ENCODE data around the gene SCNN1G.
"Not testable (repeated sequence)": the region's sequence is repeated elsewhere in the genome, so short reads cannot be mapped to it uniquely, and the experiment has no call there.

SCNN1G gene

DNA sequence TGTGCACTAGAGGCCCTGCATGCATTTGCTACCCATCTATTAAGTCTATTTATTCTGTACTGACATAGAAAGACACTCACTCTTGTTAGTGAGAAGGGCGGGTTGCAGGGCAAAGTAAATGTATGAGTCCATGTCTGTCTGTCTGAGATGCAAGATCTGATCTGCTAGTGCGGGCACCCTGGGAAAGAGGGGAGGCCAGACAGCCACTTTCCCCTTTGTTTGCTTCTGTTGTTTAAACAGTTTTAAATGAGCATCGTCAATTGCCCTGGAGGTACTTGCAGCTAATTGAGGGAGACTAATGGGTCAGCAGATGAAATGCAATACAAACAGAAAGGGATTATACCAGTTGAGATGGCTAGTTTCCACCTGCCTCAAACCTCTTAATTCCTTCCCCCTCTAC, 24.9 kb downstream of the SCNN1G start:
- no peak for DNase-seq

DNA sequence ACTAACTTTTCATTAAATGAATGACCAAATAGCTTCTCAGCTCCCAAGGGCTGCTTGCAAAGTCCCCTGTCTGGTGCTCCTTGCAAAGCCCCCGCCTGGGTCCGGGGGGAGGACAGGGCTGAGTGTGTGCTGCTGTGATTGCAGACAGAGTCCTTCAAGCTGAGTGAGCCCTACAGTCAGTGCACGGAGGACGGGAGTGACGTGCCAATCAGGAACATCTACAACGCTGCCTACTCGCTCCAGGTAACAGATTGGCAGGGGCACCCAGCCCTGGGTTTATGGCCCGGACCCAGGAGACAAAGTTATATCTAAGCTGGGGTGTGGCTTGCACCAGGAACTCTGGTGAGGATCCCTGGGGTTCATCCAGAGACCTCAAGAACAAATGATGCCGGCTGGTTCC, 27.1 kb downstream of the SCNN1G start:
- no peak for DNase-seq

DNA sequence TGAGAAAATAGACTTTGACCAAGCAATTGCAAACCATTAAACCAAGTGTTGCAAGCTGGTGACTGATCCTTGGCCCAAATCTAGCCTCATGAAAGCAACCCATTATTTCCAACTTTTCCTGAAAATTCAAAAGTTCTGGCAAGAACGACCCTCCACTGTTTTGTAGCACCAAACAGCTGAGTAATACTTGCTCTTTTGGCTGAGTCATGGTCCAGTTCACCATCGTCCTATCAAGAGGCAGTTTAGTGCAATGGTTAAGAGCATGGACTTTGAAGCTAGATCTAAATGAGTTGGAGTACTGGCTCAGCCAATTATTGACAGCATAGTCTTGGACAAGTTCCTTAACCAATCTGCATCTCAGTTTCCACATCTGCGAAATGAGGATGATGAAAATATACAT, 31.3 kb downstream of the SCNN1G start:
- DNase-seq, result no peak

DNA sequence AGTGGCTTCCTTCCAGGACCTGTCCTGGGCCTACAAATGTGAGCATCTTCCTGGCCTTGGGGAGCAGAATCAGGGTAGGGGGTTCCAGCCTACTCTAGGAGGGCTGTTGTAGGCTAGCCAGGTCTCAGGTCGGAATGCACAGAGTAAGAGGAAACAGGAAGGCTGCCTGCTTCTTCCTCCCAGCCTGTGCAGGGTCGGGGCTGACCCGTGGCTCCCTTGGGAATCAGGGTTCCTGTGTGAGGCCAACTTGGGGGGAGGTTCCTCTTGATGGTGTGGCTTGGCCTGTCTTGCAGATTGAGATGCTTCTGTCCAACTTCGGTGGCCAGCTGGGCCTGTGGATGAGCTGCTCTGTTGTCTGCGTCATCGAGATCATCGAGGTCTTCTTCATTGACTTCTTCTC, 32.3 kb downstream of the SCNN1G start:
- DNase-seq, result no peak

DNA sequence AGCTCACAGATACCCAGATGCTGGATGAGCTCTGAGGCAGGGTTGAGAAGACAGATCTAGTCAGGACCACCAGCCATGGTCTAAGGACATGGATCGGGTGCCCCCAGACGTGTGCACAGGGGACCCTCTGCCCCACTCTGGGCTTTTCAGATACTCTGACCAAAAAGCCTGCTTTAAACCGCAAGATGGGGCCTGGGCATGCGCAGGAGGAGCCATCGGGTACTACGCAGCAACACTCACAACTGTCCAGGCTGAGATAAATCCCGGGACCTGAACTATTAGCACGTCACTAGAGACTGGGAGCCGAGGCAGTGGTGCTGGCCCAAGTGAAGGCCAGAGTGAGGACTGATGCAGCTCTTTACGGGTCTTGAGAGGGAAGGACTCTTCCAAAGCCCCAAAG, 32.9 kb downstream of the SCNN1G start:
- DNase-seq, result no peak

DNA sequence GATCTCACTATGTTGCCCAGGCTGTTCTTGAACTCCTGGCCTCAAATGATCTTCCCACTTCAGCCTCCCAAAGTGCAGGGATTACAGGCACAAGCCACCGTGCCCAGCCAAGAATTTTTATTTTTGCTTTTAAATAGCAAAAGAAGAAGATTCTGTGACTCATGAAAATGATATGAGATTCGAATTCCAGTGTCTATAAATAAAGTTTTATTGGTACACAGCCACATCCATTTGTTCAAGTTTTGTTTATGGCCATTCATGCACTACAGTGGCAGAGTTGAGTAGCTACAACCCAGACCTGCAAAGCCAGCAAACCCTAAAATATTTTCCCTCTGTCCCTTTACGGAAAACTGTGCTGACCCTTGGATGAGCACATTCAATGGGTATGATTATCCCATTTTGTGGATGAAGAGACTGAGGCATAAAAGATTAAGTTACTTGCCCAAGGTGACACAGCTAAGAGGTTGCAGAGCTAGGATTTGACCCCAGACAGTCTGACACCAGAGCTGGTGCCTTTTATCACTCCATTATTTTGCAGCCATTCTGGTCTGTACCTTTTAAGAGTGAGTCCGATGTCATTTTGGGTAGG, 34.2 kb downstream of the SCNN1G start:
- no peak for DNase-seq

DNA sequence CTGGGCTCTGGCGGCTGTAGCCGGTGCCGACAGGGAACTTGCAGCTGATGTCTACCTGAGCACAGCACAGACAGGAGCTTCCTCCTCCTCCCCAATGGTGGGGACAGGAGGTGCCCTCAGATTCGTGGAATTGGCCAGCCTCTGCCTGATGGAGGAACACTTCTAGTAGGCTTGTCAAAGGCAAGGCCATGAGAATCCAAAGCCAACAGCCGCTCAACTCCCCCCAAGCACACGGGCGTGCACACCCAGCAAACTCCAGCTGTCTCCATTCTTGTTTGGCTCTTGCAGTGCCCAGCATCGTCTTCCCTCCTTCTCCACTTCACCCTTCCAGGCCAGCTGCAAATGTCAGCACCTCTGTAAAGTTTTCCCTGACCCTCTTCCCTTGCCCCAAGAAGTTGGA, 35.1 kb downstream of the SCNN1G start:
- DNase-seq, result no peak

DNA sequence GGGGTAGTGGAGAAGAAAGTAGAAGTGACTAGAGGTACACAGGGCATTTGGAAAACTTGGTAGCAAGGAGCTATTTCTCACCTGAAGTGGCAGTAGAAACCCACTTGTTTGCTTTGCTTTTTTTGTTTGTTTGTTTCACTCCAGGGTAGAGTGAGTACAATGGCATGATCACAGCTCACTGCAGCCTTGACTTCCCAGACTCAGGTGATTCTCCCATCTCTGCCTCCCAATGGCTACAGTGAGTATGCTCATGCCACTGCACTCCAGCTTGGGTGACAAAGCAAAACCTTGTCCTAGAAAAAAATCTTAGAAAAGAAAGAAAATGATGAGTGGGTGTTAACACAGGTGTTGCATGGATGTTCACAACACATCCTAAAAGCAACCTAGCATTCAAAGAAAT, 40.4 kb downstream of the SCNN1G start:
- DNase-seq, result no peak

DNA sequence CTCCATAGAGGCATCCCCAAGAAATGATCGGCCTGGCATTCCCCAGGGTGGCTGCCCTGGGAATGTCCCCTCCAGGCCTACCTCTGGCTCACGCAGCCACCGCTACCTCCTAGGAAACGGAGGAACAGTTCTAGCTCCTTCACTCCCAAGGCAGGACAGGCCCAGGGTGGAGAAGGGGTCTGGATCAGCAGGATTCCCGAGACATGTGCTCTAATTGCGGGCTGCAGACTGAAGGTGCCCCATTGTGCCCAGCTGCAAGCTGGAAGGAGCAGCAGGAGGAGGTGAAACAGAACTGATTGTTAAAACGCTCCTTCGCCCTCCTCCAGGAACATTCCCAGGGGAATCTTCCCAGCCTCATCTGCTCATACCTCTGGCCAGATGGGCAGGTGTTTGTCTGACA, 40.8 kb downstream of the SCNN1G start:
- no peak for DNase-seq

DNA sequence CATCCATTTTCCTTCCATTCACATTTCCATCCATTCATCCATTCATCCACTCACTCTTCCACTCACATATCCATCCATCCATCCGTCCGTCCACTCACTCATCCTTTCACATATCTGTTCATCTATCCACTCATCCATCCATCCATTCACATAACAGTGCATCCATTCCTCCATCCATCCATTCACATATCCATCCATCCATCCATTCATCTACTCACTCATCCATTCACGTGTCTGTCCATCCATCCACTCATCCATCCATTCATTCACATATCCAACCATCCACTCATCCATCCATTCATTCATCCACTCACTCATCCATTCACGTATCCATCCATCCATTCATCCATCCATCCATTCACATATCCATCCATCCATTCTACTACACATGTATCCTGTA, 42.6 kb downstream of the SCNN1G start:
- DNase-seq, result no peak

DNA sequence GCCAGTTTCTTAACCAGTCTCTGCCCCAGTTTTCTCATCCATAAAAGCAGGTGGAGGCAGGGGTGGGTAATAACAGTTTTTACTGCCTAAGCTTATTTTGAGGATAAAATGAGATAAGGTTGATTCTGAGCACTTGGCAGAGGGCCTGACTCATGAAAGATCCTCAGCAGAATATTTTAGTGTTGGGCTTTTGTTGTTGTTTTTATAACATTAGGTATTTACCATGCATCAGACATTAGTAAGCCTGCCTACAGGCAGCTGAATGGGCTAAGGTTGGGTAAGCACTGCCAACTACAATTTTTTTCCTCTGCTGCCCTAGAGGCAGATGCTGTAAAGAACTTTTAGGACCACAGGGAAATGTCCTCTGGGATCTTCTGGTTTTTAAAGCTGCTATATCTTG, 43.1 kb downstream of the SCNN1G start:
- DNase-seq, result no peak

DNA sequence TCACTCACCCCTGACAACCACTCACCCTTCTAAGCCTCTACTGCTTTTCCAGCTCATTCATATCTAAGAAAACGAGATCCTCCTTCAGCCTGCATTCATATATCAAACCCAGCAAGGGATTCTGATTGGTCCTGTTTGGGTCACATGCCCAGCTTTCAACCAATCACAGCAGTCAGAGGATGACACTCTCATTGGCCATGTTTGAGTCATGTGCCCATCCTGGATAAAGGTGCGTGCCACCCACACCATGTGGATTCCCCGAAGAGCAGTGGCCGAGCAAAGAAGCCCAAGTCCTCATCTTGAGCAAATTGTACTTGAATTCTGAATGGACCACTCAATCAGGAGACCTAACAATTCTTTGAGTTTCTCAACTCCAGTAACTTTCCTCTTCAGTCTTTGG, 45.0 kb downstream of the SCNN1G start:
- DNase-seq, result no peak

DNA sequence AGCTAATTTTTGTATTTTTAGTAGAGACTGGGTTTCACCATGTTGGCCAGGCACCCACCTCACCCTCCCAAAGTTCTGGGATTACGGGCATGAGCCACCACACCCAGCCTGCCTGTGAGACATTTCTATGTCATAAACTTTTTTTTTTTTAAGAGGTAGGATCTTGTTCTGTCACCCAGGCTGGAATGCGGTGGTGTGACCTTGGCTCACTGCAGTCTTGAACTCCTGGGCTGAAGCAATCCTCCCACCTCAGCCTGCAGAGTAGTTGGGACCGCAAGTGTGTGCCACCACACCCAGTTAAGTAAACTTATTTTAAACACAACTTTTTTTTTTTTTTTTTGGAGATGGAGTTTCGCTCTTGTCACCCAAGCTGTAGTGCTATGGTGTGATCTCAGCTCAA, 47.2 kb downstream of the SCNN1G start:
- no peak for DNase-seq

DNA sequence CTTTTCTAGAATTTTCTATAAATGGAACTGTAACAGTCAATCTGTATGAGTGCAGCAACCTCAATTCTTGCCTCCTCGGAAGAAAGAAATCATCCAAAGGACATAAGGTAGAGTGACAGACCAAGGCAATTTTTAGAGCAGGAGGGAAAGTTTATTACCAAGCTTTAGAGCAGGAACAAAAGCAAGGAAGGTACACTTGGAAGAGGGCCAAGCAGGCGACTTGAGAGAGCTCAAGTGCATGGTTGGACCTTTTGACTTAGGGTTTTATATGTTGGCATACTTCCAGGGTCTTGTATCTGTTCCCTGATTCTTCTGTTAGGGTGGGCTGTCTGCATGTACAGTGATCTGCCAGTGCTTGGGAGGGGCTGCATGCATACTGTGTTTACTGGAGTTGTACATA, 50.3 kb downstream of the SCNN1G start:
- DNase-seq, result no peak

DNA sequence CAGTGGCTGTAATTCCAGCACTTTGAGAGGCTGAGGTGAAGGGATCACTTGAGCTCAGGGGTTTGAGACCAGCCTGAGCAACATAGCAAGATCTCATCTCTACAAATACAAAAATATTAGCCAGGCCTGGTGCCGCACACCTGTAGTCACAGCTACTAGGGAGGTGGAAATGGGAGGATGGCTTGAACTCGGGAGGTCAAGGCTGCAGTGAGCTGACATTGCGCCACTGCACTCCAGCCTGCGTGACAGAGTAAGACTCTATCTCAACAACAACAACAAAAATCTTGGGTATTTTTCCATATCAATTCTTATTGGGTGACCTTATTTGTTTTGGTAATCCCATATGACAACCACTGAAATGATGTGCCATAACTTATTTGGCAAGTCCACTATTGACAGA, 52.6 kb downstream of the SCNN1G start:
- DNase-seq, result no peak

DNA sequence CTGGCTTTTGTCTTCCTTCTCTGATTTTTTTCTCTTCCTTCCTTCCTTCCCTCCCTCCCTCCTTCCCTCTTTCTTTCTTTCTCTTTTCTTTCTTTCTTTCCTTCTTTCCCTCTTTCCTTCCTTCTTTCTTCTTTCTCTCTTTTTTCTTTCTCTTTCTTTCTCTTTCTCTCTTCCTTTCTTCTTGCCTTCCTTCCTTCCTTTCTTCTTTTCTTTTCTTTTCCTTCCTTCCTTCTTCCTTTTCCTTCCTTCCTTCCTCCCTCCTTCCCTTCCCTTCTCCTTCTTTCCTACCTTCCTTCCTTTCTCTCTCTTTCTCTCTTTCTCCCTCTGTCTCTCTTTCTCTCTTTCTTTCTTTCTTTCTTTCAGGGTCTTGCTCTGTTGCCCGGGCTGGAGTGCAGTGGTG, 54.4 kb downstream of the SCNN1G start:
- no peak for DNase-seq

DNA sequence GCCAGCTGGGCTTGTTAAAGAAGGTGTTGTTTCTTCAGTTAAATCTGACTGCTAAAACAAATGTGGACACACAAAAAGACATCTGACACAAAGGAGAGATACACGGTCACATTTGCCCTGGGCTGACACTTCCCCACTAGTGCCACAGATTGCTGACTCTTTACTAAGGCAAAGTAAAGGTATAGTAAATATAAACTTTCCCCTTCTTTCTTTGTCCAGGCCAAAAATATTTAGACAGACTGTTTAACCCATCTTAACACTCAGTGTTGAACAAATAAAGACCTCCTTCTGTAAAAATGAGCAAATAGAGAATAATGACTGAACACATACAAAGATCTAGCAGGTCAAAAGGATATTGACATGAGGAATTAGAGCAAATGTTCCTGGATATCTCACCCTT, 58.4 kb downstream of the SCNN1G start:
- DNase-seq, result no peak

DNA sequence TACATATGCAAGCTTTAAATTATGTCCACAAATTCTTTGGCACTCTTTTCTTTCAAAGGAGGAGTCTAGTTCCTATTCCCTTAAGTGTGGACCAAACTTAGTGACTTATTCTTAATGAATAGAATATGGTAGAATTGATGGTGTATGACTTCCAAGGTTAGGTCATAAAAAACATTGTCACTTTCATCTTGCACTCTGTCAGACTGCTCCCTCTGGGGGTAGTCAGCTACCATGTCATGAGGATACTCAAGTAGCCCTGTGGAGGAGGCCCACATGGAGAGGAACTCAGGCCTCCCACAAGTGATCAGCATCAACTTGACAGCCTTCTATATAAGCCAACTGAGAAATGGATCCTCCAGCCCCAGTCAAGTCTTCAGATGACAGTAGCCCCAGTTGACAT, 61.6 kb downstream of the SCNN1G start:
- no peak for DNase-seq

DNA sequence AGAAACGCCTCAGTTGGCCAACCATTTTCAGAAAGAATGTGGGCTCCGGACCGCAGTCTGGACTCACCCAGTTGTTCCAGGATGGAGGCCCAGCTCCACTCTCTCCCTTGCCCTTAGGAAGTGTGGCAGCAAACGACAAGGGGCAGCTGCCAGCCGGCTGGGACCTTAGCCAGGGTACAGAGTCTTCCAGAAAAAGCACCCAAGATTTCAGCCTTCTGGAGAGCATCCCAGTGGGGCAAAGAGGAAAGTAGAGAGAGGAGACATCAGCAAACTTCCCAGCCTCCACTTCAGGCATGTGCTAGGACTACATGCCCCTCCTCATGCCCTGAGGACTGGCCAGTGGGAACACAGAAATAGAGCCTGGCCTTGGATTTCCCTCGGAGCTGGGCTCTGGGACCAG, 62.7 kb downstream of the SCNN1G start:
- DNase-seq, result no peak

DNA sequence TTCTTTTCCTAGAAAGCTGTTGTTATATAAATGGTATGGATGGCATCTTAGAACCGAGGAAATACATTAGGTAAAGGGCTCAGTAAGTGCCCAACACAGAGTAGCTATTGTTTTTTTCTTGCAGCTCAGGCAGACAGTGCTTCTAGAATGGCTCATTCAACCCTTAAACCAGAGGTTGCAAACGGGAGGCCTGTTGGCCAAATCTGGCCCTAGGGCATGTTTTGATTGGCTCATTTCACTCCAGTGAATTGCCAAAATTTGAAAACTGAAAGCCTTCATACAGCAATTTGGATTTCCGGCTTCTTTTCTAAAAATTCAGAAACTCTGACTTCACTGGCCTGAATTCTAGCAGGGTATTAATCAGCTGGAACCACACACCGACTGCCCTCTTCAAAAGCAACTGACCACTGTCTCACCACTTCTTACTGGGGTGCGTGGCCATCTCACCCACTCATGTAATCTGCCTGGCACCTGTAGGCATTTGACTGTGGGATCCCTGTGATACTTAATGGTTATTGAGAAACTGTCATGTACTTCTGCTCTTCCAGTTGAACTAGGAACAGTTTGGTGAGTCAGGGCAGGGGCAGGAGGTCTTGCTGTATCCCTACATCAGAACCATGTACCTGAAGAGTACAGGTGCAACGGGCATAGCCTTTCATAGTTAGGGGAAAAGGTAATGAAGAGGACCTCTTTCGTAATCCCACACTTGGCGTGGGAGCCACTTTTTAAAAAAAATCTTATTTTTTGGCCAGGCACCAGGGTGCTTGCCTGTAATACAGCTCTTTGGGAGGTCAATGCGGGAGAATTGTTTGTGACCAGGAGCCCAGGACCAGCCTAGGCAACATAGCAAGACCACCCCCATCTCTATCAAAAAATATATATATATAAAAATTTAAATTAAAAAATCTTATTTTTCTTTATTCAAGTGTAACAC, 66.0 kb downstream of the SCNN1G start:
- DNase-seq, result no peak

DNA sequence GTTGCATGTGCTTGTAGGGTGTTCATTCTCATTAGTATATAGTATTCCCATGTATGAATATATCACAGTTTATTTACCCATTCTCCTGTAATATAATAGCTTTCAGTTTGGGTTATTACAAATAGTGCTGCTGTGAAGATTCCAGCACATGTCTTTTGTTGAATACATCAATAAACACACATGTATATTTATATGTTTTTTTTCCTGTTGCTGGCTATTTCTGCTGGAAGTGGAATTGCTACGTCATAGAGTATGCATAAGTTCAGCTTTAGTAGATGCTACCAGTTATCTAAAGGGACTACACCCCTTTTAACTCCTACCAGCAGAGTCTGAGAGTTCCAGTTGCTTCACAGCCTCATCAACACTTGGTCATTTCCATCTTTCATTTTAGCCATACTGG, 67.3 kb downstream of the SCNN1G start:
- no peak for DNase-seq

DNA sequence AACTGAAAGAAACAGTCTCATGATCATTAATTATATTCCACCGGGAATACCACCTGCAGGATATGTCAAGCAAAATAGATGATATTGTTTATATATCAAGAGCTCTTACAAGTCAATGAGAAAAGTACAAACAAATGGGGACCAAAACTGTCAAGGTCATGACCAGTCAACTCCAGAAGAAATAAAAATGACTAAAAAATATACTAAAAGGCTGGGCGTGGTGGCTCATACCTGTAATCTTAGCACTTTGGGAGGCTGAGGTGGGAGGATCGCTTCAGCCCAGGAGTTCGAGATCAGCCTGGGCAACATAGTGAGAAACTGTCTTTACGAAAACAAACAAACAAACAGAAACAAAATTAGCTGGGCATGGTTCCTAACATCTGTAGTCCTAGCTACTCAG, 69.8 kb downstream of the SCNN1G start:
- DNase-seq, result no peak

DNA sequence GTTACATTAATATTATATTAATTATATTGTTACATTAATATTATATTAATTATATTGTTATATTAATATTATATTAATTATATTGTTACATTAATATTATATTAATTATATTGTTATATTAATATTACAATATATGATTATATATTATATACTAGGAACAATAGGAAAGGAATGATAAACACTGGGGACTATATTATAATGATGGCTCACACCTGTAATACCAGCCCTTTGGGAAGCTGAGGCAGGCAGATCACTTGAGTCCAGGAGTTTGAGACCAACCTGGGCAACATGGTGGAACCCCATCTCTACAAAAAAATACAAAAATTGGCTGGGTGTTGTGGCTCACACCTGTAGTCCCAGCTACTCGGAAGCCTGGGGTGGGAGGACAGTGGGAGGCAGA, 71.1 kb downstream of the SCNN1G start:
- not testable (repeated sequence) for DNase-seq

DNA sequence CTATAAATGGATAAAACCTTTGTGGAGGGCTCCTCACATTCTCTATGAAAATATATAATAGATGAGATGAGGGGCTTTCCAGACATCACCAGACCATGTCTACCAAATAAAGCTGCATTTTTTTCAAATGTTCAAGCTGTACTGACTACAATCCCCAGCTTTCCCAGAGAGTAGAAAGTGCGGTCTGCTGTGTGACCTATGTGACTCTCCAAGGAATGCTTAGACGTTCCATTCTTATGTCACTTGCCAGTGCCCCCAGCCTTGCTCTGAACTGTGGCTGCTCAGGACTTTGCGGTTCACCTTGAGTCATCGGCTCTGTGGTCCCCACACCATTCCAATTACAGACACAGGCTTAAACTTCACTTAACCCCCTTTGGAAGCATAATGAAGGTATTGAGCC, 71.8 kb downstream of the SCNN1G start:
- no peak for DNase-seq

DNA sequence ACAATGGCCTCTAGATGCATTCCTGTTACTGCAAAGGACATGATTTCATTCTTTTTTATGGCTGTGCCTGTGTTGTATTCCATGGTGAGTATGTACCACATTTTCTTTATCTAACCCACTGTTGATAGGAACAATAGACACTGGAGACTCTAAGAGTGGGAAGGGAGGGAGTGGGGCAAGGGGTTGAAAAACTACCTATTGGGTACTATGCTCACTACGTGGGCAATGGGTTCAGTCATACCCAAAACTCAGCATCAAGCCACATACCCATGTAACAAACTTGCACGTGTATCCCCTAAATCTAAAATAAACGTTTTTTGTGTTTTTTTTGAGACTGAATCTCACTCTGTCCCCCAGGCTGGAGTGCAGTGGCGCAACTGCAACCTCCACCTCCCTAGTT, 72.5 kb downstream of the SCNN1G start:
- DNase-seq, result no peak

Data from CD4-positive, alpha-beta T cell treated with Interferon alpha-2 for 1 hour (primary cell).